ENCODE data around the gene CTSO. TPM values are rescaled to one million over a fixed set of nuclear protein-coding genes. Genes with fewer than 3 reads are reported as not detected.

The CTSO gene
- total RNA-seq, 1 donor from 2014 or later: 30.5 TPM

- intact Hi-C loops (cut with DNase I): no loop called here
- TF ChIP-seq CTCF (IDR thresholded peaks at IDR 0.05): no peak
- H3K27me3 ChIP-seq: no peaks in the 10 kb centered on the region
- H3K4me1 ChIP-seq: no peaks in the 10 kb centered on the region
- H3K36me3 ChIP-seq: no peaks in the 10 kb centered on the region
- H3K27ac ChIP-seq: no peak overlapping the region
- no peaks in the 10 kb centered on the region for H3K9me3 ChIP-seq
- DNase-seq (no peak), ATAC-seq (peak; percentile 36)
- H3K4me3 ChIP-seq: no peak overlapping the region
Observed at GRCh38 chr4:155885666-155886065, 68.0 kb downstream of the CTSO start.

- Histone ChIP-seq H3K4me1 (no peaks in the 10 kb centered on the region), H3K4me3 (no peak overlapping the region), H3K27ac (no peak overlapping the region), H3K27me3 (no peaks in the 10 kb centered on the region), H3K9me3 (no peaks in the 10 kb centered on the region), H3K36me3 (no peaks in the 10 kb centered on the region)
- intact Hi-C loops (cut with DNase I): no loop called here
- DNase-seq: no peak
- no peak for TF ChIP-seq CTCF (IDR thresholded peaks at IDR 0.05)
- no peak for ATAC-seq
Observed at GRCh38 chr4:155883895-155884294, 69.8 kb downstream of the CTSO start.

GRCh38 chr4:155881555-155881954 lies 72.1 kb downstream of the CTSO start:
- no peaks in the 10 kb centered on the region for H3K9me3 ChIP-seq
- DNase-seq (no peak), ATAC-seq (no peak)
- intact Hi-C loops (cut with DNase I): no loop called here
- no peak overlapping the region for H3K27ac ChIP-seq
- no peak overlapping the region for H3K4me3 ChIP-seq
- H3K4me1 ChIP-seq: no peaks in the 10 kb centered on the region
- no peaks in the 10 kb centered on the region for H3K36me3 ChIP-seq
- H3K27me3 ChIP-seq: no peaks in the 10 kb centered on the region
- no peak for TF ChIP-seq CTCF (IDR thresholded peaks at IDR 0.05)

- Histone ChIP-seq H3K27me3 (no peaks in the 10 kb centered on the region), H3K4me1 (no peaks in the 10 kb centered on the region), H3K36me3 (no peaks in the 10 kb centered on the region), H3K9me3 (no peaks in the 10 kb centered on the region), H3K4me3 (no peak overlapping the region), H3K27ac (no peak overlapping the region)
- ATAC-seq (no peak), DNase-seq (no peak)
- TF ChIP-seq CTCF (IDR thresholded peaks at IDR 0.05): no peak
- intact Hi-C loops (cut with DNase I): no loop called here
Observed at GRCh38 chr4:155879767-155880166, 73.9 kb downstream of the CTSO start.

- intact Hi-C loops (cut with DNase I): no loop called here
- Histone ChIP-seq H3K27ac (no peak overlapping the region), H3K27me3 (no peaks in the 10 kb centered on the region), H3K9me3 (no peaks in the 10 kb centered on the region), H3K4me3 (no peak overlapping the region), H3K36me3 (no peaks in the 10 kb centered on the region), H3K4me1 (no peaks in the 10 kb centered on the region)
- ATAC-seq: no peak
- DNase-seq: no peak
- no peak for TF ChIP-seq CTCF (IDR thresholded peaks at IDR 0.05)
Observed at GRCh38 chr4:155878611-155879010, 75.1 kb downstream of the CTSO start.

- Histone ChIP-seq H3K9me3 (no peaks in the 10 kb centered on the region), H3K4me3 (no peak overlapping the region), H3K27me3 (no peaks in the 10 kb centered on the region), H3K27ac (no peak overlapping the region), H3K36me3 (no peaks in the 10 kb centered on the region), H3K4me1 (no peaks in the 10 kb centered on the region)
- intact Hi-C loops (cut with DNase I): no loop called here
- ATAC-seq: no peak
- no peak for TF ChIP-seq CTCF (IDR thresholded peaks at IDR 0.05)
- DNase-seq: no peak
Observed at GRCh38 chr4:155877971-155878370, 75.7 kb downstream of the CTSO start.
